Measurements from ENCODE around the gene SNCAIP.
"Not testable (repeated sequence)": the region's sequence is repeated elsewhere in the genome, so short reads cannot be mapped to it uniquely, and the experiment has no call there.

GRCh38 chr5:122353361-122353760, 41.3 kb downstream of the SNCAIP start:
- not testable (repeated sequence) for TF ChIP-seq CTCF (IDR thresholded peaks at IDR 0.05; ENCODE audit: insufficient read depth, low read length); POLR2AphosphoS5 (IDR thresholded peaks at IDR 0.05; ENCODE audit: low read depth)
- TF ChIP-seq, protein P1, sequence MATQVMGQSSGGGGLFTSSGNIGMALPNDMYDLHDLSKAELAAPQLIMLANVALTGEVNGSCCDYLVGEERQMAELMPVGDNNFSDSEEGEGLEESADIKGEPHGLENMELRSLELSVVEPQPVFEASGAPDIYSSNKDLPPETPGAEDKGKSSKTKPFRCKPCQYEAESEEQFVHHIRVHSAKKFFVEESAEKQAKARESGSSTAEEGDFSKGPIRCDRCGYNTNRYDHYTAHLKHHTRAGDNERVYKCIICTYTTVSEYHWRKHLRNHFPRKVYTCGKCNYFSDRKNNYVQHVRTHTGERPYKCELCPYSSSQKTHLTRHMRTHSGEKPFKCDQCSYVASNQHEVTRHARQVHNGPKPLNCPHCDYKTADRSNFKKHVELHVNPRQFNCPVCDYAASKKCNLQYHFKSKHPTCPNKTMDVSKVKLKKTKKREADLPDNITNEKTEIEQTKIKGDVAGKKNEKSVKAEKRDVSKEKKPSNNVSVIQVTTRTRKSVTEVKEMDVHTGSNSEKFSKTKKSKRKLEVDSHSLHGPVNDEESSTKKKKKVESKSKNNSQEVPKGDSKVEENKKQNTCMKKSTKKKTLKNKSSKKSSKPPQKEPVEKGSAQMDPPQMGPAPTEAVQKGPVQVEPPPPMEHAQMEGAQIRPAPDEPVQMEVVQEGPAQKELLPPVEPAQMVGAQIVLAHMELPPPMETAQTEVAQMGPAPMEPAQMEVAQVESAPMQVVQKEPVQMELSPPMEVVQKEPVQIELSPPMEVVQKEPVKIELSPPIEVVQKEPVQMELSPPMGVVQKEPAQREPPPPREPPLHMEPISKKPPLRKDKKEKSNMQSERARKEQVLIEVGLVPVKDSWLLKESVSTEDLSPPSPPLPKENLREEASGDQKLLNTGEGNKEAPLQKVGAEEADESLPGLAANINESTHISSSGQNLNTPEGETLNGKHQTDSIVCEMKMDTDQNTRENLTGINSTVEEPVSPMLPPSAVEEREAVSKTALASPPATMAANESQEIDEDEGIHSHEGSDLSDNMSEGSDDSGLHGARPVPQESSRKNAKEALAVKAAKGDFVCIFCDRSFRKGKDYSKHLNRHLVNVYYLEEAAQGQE (IDR thresholded peaks at IDR 0.05; ENCODE audit: insufficient replicate concordance, low read depth) = not testable (repeated sequence)
